Cardiac fibroblast (primary cell): ENCODE results near the gene SPATS2L.

Experiments used
- DNase-seq, 2 donors: peaks; one replicate each; pipeline versions ENCODE4 v3.0.0 to v3.0.0-alpha.2; 2010; ENCODE audit warnings: low read depth in 2 of 2
- H3K4me3 ChIP-seq, 2 donors: replicated peaks in 1 of 2; 1 replicate in 1 of 2; 2 replicates in 1 of 2; pipeline ENCODE4 v1.5.1; 2011; ENCODE audit warnings: low read depth in 2 of 2, low read length in 2 of 2, mild to moderate bottlenecking in 2 of 2, moderate library complexity in 1 of 2
- CTCF ChIP-seq: IDR thresholded peaks from one replicate; pipeline ENCODE4 v1.5.1; 2011; ENCODE audit warnings: low read depth, mild to moderate bottlenecking, low read length, inconsistent platforms

SPATS2L gene

GRCh38 chr2:200447139-200447855 lies 140.8 kb downstream of the SPATS2L start:
- H3K4me3 ChIP-seq = no peak overlapping the region
- TF ChIP-seq CTCF = no peak
- peak in 1 of 2 donors; percentile 36 for DNase-seq

- no peak for DNase-seq
Measured at GRCh38 chr2:200448455-200448854, 142.0 kb downstream of the SPATS2L start.

GRCh38 chr2:200449149-200449548 lies 142.7 kb downstream of the SPATS2L start:
- TF ChIP-seq CTCF = no peak
- no peak for DNase-seq

More at GRCh38 chr2:200448455-200448854, 142.0 kb downstream of the SPATS2L start:
- TF ChIP-seq CTCF = no peak
- H3K4me3 ChIP-seq = no peak overlapping the region

GRCh38 chr2:200450288-200450687 lies 143.8 kb downstream of the SPATS2L start:
- no peak for DNase-seq
- no peak overlapping the region for H3K4me3 ChIP-seq
- TF ChIP-seq CTCF = no peak

More at GRCh38 chr2:200449149-200449548, 142.7 kb downstream of the SPATS2L start:
- no peak overlapping the region for H3K4me3 ChIP-seq

GRCh38 chr2:200451511-200451910 lies 145.0 kb downstream of the SPATS2L start:
- no peak for TF ChIP-seq CTCF
- H3K4me3 ChIP-seq = no peak overlapping the region
- DNase-seq = no peak

GRCh38 chr2:200452377-200452776 lies 145.9 kb downstream of the SPATS2L start:
- H3K4me3 ChIP-seq = no peak overlapping the region
- no peak for TF ChIP-seq CTCF

More at GRCh38 chr2:200452377-200452776, 145.9 kb downstream of the SPATS2L start:
- no peak for DNase-seq
